SK-N-MC (cell line): Measurements from ENCODE around the gene ANKRD44.

Experiments
- EZH2 ChIP-seq: fragments of 200-600 bp; sonication (generic); IDR thresholded peaks from one replicate; pipeline ENCODE4 v1.6.1; 2017; ENCODE audit warnings: antibody characterized with exemption
- FOXP2 ChIP-seq: optimal IDR thresholded peaks from 2 replicates; pipeline ENCODE3; 2011; ENCODE audit warnings: mild to moderate bottlenecking, moderate library complexity; ENCODE audit not compliant: insufficient read depth; ENCODE audit errors: extremely low read length, control extremely low read depth
- POLR2AphosphoS5 ChIP-seq: IDR thresholded peaks from 2 replicates; pipeline ENCODE4 v1.6.1; 2012; ENCODE audit warnings: mild to moderate bottlenecking, low read depth, low read length, borderline replicate concordance

- TF ChIP-seq POLR2AphosphoS5, result no peak
- no peak for TF ChIP-seq EZH2
- TF ChIP-seq FOXP2, result peak; percentile 90
Observed at GRCh38 chr2:197092431-197092830, 218.1 kb downstream of the ANKRD44 start.
